Measurements from ENCODE around the gene ITIH3.

DNA sequence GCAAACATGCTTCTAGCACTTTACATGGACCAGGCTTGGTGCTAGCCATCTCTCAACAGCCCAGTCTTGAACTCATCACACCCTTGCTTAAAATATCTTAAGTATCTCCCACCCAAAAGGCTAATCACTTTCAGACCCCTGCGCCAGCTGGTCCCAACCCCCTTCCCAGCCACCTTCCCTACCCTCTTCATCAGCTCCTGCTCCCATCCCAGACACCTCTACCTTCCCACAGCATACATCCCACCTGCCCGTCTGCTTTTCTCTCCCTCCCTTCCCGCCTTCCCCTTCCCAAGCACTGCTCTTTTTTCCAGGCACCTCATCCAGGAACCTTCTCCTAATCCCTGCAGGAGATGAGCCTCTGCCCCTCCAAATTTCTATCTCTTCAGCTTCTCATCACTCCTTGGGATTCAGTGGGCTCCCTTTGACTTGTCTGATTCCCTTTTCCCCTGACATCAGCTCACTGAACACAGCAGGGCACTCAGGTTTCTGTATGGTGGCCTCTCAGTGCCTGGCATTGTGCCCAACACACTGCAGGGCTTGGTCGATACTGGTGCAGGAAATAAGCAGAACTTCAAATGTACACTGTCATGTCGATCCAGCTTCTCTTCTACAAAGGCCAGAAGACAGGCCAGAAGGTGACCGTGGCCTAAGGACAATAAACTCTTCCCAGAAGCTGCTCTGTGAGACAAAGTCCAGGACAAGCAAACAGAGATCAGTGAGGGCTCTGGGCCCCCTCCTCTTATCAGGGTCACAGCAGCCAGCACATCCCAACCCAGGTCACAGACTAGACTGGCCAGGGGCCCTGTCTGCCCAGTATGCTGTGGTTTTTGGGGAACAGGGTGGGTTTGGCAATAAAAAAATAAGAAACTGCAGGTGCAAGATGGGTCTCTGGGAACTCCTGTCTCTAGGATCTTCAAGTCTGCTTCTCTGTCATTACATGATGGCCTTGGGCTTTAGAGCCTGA lies 19.4 kb upstream of the ITIH3 start:
- TF ChIP-seq, protein P1, sequence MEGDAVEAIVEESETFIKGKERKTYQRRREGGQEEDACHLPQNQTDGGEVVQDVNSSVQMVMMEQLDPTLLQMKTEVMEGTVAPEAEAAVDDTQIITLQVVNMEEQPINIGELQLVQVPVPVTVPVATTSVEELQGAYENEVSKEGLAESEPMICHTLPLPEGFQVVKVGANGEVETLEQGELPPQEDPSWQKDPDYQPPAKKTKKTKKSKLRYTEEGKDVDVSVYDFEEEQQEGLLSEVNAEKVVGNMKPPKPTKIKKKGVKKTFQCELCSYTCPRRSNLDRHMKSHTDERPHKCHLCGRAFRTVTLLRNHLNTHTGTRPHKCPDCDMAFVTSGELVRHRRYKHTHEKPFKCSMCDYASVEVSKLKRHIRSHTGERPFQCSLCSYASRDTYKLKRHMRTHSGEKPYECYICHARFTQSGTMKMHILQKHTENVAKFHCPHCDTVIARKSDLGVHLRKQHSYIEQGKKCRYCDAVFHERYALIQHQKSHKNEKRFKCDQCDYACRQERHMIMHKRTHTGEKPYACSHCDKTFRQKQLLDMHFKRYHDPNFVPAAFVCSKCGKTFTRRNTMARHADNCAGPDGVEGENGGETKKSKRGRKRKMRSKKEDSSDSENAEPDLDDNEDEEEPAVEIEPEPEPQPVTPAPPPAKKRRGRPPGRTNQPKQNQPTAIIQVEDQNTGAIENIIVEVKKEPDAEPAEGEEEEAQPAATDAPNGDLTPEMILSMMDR (IDR thresholded peaks at IDR 0.05): no peak
- TF ChIP-seq POLR2A (IDR thresholded peaks at IDR 0.05): no peak

Data from Peyer's patch (tissue), 4 donors.